ENCODE measurements around the gene NPTX2.

GRCh38 chr7:98671733-98672331 is 54.7 kb downstream of the NPTX2 start:
- TF ChIP-seq EZH2 (IDR thresholded peaks at IDR 0.05) = no peak
- no peak for TF ChIP-seq POLR2AphosphoS5 (IDR thresholded peaks at IDR 0.05; ENCODE audit: borderline replicate concordance, low read depth, low read length)
